Activated CD4-positive, CD25-positive, alpha-beta regulatory T cell (primary cell): ENCODE data around the gene PDCD7.
"Not testable (repeated sequence)": the region's sequence is repeated elsewhere in the genome, so short reads cannot be mapped to it uniquely, and the experiment has no call there.

ENCODE experiments used
- DNase-seq, 4 experiments: peaks; one replicate each; lab custom pipeline; 2025; lab: John Stamatoyannopoulos, UW

The PDCD7 gene

DNA sequence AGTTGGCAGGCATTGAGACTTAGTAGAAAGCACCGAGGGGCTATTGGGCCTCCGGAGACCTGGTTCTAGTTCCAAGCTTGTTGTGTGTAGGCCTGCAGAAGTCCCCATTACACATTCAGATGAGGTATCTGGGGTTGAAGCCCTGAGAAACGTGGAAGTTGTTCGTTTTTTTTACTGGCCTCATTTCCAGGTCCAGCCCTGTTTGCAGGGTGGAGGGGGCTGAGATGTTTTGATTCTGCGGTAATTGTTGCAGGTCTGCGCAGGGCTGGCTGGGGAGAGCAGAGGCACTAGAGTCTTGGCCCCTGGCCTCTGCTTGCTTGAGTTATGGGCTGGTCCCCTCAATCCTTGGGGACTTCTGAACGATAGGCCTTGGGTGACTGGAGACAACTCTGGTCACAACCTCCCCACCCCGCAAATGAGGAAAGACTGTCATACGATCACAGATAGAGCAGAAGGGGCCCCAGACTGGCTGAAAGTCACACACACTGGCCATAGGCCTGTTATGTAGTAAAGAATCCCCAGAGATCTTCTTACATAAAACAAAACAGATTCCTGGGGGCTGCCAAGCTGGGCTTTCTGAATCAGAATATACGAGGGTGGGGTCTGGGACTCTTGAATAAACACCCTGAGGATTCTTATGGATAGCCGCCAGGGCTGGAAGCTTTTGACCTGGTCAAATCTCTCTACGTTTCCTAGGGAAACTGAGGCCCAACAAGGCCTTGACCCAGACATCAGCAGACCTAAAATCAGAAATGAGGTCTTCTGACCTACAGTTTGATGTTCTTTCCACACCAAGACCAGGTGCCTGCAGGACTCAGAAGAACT is 41.5 kb downstream of the PDCD7 start:
- DNase-seq, result no peak

DNA sequence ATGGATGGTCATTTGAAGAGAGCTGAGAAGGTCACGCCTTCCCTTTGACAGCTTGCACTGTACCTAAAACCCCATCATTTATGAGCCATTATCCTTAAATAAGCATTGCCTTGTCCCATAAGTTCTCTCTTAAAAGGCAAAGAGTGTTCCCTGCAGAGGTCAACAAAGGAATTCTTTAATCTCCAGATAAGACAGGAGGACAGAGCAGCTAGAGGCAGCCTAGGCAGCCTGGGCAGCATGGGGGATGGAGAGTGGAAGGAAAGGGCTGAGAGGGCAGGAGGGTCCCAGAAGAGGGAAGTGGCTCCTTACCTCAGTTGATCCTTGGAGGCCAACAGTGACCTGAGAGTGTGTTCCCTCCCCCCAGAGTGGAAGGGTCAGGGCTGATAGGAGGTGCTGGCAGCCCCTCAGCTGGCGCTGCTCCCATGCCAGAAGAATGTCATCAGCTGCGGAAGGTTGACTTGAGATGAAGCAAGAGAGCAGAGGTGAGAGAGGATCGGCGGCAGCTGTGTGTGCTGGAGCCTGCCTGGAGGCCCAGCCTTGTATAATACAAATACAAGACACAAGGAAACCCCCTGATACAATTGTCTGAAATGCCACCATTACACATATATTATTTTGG is 44.3 kb downstream of the PDCD7 start:
- no peak for DNase-seq

DNA sequence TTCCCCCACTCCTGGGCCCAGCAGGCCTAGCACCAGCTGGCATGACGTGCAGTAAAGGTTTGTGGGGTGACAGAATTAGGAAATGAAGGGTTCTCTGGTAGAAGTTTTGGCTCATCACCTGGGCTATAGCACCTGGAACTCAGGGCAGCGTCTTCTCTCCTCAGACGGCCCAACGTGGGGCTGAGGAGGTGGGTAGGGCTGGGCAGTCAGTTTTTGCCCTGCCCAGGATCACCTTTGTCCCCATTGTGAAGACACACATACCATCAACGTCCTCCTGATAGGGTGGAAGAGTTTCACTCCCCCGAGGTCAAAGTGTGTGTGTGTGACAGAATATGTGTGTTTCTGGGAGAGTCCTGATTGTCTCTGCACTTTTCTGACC is 45.0 kb downstream of the PDCD7 start:
- no peak for DNase-seq

DNA sequence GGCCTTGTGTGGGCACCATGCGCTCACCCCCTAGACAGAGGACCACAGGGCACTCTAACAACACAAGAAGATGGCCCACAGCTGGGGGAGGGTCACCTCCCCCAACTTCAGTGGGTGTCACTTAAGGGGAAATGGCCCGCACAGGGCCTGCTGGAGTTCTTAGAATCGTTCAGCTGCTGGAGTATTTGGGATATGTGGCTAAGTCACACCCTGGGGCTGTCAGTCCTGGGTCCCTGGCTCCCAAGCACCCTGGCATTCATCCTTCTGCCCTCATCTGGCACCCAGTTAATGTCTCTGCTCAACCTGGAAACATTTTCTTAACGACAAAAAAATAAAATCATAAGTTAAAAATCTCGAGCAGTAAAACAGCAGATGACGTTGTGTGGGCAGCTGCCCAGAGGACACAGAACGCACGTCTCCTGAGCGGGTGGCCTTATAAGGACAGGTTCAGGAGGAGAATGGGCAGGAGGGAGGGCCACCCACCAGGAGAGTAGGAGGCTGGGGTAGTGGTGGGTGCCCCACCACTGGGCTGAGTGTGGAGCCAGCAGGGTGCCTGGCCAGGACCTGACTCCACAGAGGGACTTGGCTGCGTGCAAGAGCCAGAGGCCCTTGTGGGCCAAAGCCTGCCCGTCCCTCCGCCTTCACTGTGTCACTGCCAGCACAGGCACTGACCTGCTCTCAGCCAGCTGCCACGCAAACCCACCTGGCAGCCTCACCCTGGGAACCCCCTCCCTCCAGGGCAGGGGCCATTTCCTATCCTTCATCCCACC is 45.5 kb downstream of the PDCD7 start:
- DNase-seq, result no peak

DNA sequence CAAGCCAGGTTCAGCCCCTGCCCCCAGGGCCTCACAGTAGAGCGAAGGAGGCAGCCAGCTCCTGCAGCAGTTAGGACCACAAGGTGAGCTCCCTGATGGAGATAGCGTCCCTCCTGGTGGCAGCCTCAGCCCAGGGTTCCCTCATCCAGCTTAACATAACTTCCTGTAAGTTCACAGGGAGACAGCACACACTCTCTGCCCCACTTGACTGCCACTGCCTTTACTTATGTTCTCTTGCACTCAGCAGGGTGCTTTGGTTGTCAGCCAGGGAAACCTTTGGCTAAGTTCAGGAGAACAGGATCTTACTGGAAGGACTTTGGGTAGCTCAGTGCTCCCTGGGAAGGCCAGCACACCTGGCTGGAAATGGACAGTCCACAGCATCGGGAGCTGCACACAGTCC is 46.2 kb downstream of the PDCD7 start:
- DNase-seq, result no peak

DNA sequence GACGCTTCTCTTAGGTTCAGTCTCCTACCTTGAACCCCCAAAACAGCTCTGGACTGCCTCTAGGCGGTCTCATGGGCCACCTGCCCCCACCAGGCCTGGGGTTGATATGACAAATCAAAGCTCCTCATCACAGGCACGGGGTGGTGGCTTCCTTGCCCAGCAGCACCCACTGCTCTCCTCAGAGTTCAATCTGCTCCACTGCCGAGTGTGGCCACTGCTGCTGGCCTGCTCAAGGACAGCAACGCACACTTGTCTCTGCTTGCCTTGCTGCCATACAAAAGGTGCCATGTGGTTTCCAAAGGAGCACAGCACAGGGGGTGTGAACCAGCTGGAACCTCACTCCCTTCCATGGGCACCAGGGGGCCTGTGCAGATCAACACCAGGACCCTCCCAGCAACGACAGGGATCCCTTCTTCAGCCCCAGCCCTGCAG is 46.9 kb downstream of the PDCD7 start:
- DNase-seq, result no peak

DNA sequence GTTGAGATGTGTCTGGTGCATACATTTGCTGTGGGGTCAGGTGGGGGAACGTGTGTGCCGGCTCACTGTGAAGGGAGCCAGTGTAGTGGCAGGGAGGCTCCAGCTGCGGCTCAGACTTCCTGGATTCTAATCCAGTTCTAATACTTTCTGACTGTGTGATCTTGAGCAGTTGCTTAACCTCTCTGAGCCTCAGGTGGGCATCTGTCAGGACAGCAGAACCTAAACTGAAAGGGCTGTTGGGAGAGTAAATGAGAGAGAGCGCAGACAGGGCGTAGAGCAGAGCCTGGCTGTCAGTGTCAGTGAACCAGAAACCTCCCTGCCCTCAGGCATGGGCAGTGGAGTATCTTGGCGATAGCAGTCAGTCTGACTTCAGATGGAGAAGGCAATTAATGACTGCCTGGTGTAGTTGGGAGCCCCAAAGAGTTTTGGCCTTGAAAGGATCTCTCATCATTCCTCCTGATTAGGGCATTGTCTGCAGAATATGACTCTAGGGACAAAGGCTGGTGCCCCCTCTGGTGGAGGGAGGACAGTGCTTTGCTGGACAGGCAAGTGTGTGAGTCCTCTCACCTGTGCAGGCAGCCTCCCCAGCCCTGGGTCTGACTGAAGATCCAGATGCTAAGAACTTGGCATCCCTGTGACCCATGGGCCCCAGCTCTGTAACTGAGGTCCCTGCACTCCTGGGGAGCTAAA is 47.5 kb downstream of the PDCD7 start:
- no peak for DNase-seq

DNA sequence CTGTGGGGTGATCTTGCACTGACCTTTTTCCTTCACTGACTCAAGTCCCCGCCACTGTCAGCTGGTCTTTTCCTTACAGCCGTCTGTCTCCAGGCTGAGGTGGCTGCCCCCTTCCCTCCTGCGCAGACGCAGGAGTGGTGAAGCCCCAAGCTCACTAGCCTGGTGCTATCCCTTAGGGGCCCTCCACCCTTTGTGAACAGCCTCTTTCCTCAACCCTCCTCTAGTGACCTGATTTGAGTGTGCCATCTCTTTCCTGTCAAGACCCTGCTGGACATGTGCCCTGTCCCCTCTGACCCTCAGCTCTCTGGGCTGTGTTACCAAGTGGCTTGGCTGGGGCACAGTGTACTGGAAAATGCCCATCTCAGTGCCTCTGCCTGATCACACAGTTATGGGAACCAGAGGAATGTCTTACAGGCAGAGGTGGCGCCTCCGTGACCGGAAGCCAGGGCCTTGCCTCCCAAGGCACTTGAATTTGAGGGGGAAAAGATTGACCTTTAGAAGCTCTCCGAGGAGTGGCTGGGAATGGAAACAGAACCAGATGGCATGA is 48.3 kb downstream of the PDCD7 start:
- DNase-seq, result no peak

DNA sequence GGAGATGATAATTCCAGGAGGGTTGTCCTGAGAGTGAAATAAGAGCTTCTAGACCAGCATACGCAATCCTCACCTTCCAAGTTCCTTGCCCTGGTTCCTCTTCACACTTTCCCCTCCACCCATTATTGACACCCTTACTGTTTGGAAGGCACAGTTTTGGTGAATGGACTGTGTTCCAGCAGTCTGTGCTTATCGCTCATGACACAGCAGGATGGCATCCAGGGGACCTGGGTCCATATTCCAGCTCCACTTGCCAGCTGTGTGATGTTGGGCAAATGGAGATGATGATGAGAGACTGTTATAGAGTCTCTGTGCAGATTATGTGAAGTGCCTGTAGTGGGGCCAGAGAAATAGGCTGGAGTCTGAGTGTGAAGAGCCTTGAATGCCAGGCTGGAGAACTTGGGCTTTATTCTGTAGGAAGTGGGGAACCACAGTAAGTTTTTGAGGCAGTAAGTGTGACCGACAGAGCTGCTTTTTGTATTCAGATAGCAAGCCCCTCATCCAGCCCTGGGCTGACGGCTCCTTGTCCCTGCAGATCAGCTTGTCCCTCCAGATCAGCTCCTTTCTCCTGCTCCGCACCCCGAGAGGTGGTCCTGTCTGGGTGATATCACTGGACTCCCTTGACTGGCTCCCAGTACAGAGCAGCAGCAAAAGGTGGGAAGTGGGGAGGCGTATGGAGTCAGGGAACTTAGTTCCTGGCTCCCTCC is 49.0 kb downstream of the PDCD7 start:
- DNase-seq, result no peak

DNA sequence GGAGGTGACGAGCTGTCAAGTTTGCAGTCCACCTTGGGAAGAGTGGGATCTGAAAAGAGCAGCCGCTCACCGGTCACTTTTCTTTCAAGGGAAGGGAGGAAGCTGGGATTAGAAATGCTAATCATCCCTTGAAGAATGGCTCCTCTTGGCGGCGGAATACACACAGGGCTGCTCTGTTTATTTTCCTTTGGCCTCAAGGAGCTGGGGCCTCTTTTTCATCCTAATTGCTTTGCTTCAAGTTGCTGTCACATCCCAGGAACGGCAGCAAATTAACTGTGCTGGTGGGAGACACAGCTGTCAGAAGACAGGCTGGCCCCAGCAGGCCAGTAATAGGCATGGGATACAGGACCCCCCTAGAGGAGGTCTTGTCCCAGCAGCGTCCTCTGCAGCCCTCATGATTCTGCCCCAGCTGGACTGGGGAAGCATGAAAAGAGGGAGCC is 50.3 kb downstream of the PDCD7 start:
- DNase-seq, result no peak

DNA sequence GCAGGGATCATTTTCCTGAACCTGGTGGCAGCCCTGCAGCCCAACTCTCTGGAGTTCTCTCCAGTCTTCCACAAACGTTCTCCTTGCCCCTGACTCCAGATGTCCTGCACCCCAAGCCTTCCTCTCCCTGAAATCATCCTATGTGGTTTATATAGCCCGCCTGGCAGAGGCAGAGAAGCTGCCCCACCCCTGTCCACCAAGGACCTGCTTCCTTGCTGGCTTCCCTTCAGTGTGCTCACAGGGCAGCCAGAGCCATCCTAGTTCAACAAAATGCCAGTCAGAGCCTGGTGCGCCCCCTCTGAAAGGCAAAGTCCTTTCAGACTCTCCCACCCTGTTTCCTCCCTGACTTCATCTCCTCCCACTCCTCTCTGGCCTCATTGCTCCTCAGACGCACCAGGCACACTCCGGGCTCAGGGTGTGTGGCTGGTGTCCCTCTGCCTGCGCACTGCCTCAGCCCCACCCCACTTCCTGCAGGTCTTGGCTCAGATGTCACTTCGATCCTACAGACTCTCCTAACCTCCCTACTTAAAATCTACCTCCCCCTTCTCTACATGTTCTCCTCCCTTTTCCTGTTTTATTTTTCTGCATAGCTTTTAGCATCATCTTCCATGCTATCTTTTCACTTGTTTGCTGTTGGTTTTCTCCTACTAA is 51.2 kb downstream of the PDCD7 start:
- no peak for DNase-seq

DNA sequence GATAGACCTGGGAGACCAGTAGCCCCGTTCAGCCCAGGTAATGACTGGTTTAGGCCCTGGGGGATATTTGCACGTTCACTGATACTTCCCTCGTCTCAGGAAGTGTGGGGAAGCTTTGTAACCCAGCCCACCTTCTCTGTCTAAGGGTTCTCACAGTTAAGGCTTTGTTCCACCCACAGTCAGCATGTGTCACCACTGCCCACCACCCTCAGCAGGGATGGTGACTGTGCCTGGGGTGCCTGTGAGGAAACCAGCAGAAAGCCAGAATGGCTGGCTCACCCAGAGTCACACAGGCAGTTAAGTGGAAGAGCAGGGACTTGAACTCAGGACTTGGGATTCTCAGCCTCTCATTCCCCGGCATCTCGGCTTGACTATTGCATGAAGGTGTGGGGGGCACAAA is 51.9 kb downstream of the PDCD7 start:
- DNase-seq, result no peak

DNA sequence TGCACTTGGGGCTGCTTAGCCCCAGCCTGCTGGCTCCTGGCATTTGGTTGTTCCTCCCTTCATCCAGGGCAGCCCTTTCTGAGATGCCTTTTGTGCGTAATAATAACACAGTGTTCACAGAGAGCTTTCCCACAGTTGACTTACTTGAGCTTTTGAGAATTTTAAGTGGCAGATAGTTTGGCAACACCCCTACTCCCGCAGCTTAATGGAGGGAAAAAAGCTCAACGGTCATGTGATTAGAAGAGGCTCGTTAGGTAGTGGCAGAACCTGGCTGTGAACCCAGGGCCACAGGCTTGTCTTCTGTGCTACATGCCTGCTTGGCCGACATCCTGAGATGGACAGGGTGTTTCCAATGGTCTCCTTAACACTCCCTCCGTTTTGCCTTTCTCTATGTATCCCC is 52.3 kb downstream of the PDCD7 start:
- DNase-seq, result no peak

DNA sequence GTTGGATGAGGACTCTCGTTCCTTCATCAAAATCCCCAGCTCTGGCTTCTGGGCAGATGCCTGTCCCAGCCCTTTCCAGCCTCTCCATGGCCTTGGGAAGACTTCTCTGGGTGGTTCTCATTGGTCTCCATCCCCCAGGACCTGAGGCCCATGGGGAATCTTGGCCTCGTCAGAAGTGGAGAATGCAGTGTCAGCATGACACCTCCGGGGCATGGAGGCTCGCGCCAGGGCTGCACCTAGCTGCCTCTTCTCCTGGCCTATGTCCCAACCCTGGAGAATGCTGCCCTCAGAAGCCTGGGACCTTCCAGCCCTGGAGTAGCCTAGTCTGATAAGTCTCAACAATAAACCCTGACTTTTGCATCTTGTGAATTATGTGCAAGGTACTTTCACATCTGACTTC is 54.0 kb downstream of the PDCD7 start:
- no peak for DNase-seq

DNA sequence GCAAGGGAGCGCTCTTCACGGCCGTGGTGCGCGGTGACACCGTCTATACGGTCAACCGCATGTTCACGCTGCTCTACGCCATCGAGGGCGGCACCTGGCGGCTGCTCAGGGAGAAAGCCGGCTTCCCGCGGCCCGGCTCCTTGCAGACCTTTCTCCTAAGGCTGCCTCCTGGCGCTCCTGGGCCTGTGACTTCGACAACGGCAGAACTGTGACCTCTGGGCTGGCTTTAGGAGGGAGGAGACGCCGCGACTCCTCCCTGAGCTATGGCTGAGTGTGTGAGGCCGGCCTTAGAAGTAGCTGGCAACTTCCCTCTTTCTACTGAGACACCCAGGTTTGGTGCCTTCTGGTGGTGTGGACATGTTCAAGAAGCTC is 55.6 kb downstream of the PDCD7 start:
- peak in 2 of 4 experiments; percentile 6 to 14 for DNase-seq

DNA sequence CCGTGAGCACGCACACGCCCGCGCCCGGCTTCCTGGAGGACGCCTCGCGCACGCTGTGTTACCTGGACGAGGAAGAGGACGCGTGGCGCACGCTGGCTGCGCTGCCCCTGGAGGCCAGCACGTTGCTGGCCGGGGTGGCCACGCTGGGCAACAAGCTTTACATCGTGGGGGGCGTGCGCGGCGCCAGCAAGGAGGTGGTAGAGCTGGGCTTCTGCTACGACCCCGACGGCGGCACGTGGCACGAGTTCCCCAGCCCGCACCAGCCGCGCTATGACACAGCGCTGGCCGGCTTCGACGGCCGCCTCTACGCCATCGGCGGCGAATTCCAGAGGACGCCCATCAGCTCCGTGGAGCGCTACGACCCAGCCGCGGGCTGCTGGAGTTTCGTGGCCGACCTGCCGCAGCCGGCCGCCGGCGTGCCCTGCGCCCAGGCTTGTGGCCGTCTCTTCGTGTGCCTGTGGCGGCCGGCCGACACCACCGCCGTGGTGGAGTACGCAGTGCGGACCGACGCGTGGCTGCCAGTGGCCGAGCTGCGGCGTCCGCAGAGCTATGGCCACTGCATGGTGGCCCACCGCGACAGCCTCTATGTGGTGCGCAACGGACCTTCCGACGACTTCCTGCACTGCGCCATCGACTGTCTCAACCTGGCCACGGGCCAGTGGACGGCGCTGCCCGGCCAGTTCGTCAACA is 56.2 kb downstream of the PDCD7 start:
- no peak for DNase-seq

DNA sequence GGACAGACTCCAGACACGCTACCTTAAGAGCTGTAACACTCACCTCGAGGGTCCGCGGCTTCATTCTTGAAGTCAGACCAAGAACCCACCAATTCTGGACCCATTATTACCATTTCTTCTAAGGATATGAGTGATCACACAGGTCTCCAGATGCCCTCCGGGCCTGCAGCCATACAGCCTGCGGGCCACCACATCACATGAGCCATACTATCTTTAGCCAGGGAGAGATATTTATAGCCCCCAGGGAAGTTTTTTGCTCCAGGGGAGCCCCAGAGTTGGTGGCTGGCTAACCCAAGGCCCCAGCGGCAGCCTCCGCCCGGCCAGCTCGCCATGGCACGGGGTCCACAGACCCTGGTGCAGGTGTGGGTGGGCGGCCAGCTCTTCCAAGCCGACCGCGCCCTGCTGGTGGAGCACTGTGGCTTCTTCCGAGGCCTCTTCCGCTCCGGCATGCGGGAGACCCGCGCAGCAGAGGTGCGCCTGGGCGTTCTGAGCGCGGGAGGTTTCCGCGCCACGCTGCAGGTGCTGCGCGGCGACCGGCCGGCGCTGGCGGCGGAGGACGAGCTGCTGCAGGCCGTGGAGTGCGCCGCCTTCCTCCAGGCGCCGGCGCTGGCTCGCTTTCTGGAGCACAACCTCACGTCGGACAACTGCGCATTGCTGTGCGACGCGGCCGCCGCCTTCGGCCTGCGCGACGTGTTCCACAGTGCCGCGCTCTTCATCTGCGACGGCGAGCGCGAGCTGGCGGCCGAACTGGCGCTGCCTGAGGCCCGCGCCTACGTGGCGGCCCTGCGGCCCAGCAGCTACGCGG is 56.9 kb downstream of the PDCD7 start, which contains the start of gene KBTBD13:
Gene KBTBD13, plus strand, starts transcription at position 261 of the 805 bp plus-strand sequence. Its CDS starts 70 bp downstream, at position 331.
- no peak for DNase-seq

DNA sequence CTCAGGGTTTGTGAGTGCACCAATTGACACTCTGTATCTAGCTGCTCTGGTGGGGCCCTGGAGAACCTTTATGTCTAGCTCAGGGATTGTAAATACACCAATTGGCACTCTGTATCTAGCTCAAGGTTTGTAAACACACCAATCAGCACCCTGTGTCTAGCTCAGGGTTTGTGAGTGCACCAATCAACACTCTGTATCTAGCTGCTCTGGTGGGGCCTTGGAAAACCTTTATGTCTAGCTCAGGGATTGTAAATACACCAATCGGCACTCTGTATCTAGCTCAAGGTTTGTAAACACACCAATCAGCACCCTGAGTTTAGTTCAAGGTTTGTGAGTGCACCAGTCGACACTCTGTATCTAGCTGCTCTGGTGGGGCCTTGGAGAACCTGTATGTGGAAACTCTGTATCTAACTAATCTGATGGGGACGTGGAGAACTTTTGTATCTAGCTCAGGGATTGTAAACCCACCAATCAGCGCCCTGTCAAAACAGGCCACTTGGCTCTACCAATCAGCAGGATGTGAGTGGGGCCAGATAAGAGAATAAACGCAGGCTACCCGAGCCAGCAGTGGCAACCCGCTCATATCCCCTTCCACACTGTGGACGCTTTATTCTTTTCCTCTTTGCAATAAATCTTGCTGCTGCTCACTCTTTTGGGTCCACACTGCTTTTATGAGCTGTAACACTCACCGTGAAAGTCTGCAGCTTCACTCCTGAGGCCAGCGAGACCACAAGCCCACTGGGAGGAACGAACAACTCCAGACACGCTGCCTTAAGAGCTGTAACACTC is 57.8 kb downstream of the PDCD7 start:
- not testable (repeated sequence) for DNase-seq
